Endothelial cell of umbilical vein (primary cell): ENCODE results near the gene FCER2. TPM values are rescaled to one million over a fixed set of nuclear protein-coding genes. Genes with fewer than 3 reads are reported as not detected.

ENCODE experiments used
- BruUV-seq: library from RNA; stranded (reverse); fragments of 400-500 nt; replicated peaks from 2 replicates; lab custom pipeline; 2021; lab: Mats Ljungman, UMichigan
- CTCF ChIA-PET: fragments of 300-600, 350-600 bp; sonication (Branson Sonifier 250); formaldehyde crosslinking; loops from one replicate; lab custom pipeline; 2021; ENCODE audit warnings: antibody characterized with exemption, inconsistent platforms; lab: Charles Lee
- POLR2A ChIA-PET: fragments of 300-600, 350-600 bp; sonication (Branson Sonifier 250); formaldehyde crosslinking; loops from one replicate; lab custom pipeline; 2021; ENCODE audit warnings: antibody characterized with exemption, inconsistent platforms; lab: Charles Lee
- DNase-seq: peaks from one replicate; pipeline ENCODE4 v3.0.0-alpha.2; 2011; ENCODE audit warnings: low read depth, low spot score
- FAIRE-seq: peaks from 2 replicates; lab custom pipeline; 2011; peaks lifted over from hg19 to GRCh38; lab: Jason Lieb, UNC
- H2AFZ ChIP-seq: 2 replicates; pipeline ENCODE4 v1.6.0; 2012; ENCODE audit warnings: low read depth, low read length, control low read depth, inconsistent platforms
- H3K27ac ChIP-seq: 2 replicates; pipeline ENCODE4 v1.5.1; 2011; ENCODE audit warnings: low read depth, mild to moderate bottlenecking, control low read depth, low read length, moderate library complexity; ENCODE audit not compliant: insufficient read depth
- H3K27me3 ChIP-seq, 2 experiments: 2 replicates each; pipeline versions ENCODE4 v1.6.0 to v1.6.1; 2011; ENCODE audit warnings: low read length in 2 of 2, mixed read lengths in 1 of 2; ENCODE audit not compliant: control insufficient read depth in 2 of 2, insufficient read depth in 2 of 2
- H3K36me3 ChIP-seq, 2 experiments: 2 replicates in 1 of 2; 3 replicates in 1 of 2; pipeline ENCODE4 v1.5.1; 2011; ENCODE audit warnings: low read length in 2 of 2, mild to moderate bottlenecking in 1 of 2, moderate library complexity in 1 of 2; ENCODE audit not compliant: control insufficient read depth in 2 of 2, insufficient read depth in 2 of 2; ENCODE audit errors: extremely low read depth in 1 of 2
- H3K4me1 ChIP-seq: 3 replicates; pipeline ENCODE4 v1.5.1; 2011; ENCODE audit warnings: mild to moderate bottlenecking, low read length; ENCODE audit not compliant: control insufficient read depth, insufficient read depth; ENCODE audit errors: extremely low read depth
- H3K4me2 ChIP-seq: 2 replicates; pipeline ENCODE4 v1.6.1; 2011; ENCODE audit warnings: low read length, control low read depth, mixed read lengths; ENCODE audit not compliant: insufficient read depth
- H3K4me3 ChIP-seq, 3 experiments: fragments of 200-600 bp in 1 of 3; sonication (generic), shearing (Covaris generic) in 1 of 3; replicated peaks in 1 of 3; 2 replicates each; pipeline ENCODE4 v1.5.1; 2011 to 2016; ENCODE audit warnings: control low read depth in 3 of 3, low read length in 3 of 3, mild to moderate bottlenecking in 2 of 3, inconsistent platforms in 1 of 3, low read depth in 1 of 3, moderate library complexity in 1 of 3; ENCODE audit not compliant: insufficient read depth in 1 of 3
- H3K79me2 ChIP-seq: 2 replicates; pipeline ENCODE4 v1.6.0; 2012; ENCODE audit warnings: low read length, inconsistent platforms; ENCODE audit not compliant: control insufficient read depth, insufficient read depth
- H3K9ac ChIP-seq: replicated peaks from 2 replicates; pipeline ENCODE3; 2011; ENCODE audit warnings: low read length, control low read depth; ENCODE audit not compliant: insufficient read depth; ENCODE audit errors: extremely low read depth
- H3K9me1 ChIP-seq: replicated peaks from 3 replicates; pipeline ENCODE4 v1.6.0; 2011; ENCODE audit warnings: mild to moderate bottlenecking, low read length; ENCODE audit not compliant: control insufficient read depth, insufficient read depth; ENCODE audit errors: extremely low read depth
- H3K9me3 ChIP-seq: replicated peaks from 2 replicates; pipeline ENCODE4 v1.5.1; 2012; ENCODE audit warnings: low read length, inconsistent platforms; ENCODE audit not compliant: control insufficient read depth, insufficient read depth
- H4K20me1 ChIP-seq: replicated peaks from 2 replicates; pipeline ENCODE3; 2011; ENCODE audit warnings: mild to moderate bottlenecking, low read length; ENCODE audit not compliant: control insufficient read depth, insufficient read depth; ENCODE audit errors: extremely low read depth
- EZH2 ChIP-seq: IDR thresholded peaks from 2 replicates; pipeline ENCODE4 v1.6.1; 2012; ENCODE audit warnings: borderline replicate concordance, low read depth, mild to moderate bottlenecking, moderate library complexity, low read length, inconsistent platforms; ENCODE audit not compliant: severe bottlenecking
- FOS ChIP-seq: IDR thresholded peaks from 2 replicates; pipeline ENCODE4 v1.6.1; 2011; ENCODE audit warnings: mild to moderate bottlenecking, low read length, moderate library complexity, borderline replicate concordance; ENCODE audit not compliant: insufficient read depth
- GATA2 ChIP-seq: IDR thresholded peaks from 2 replicates; pipeline ENCODE4 v1.7.0; 2011; ENCODE audit warnings: low read depth, mild to moderate bottlenecking, moderate library complexity, mixed read lengths, low read length; ENCODE audit not compliant: insufficient read length, insufficient read depth
- JUN ChIP-seq: IDR thresholded peaks from 2 replicates; pipeline ENCODE4 v1.6.1; 2011; ENCODE audit warnings: borderline replicate concordance, low read depth; ENCODE audit not compliant: insufficient read length, insufficient read depth
- MAX ChIP-seq: IDR thresholded peaks from 2 replicates; pipeline ENCODE4 v1.6.1; 2011; ENCODE audit not compliant: insufficient read depth, insufficient read length
- MYC ChIP-seq: IDR thresholded peaks from one replicate; pipeline ENCODE4 v1.6.1; 2011; ENCODE audit warnings: mild to moderate bottlenecking, low read depth, low read length
- POLR2A ChIP-seq: IDR thresholded peaks from 2 replicates; pipeline ENCODE4 v1.6.1; 2012; ENCODE audit warnings: low read depth, mild to moderate bottlenecking, control low read depth, low read length
- POLR2AphosphoS5 ChIP-seq: IDR thresholded peaks from 2 replicates; pipeline ENCODE4 v1.6.1; 2012; ENCODE audit warnings: low read depth, mild to moderate bottlenecking, control low read depth, low read length, moderate library complexity; ENCODE audit not compliant: insufficient read depth
- dilution Hi-C: fragments of 300-500 bp; cut with MboI; formaldehyde crosslinking; loops from one replicate; pipeline ENCODE4 v1.15.0; 2019; ENCODE audit warnings: low sequenced_read_pairs; ENCODE audit not compliant: extremely low pct_ligation_motif_present
- intact Hi-C: fragments of 100-400 bp; cut with micrococcal nuclease; formaldehyde crosslinking; loops from one replicate; pipeline ENCODE4 v1.10.0; 2022
- polyA plus RNA-seq, 4 experiments: library from polyadenylated mRNA; depleted of rRNA in 3 of 4; stranded (reverse) in 3 of 4; unstranded in 1 of 4; fragments of >200 nt; gene quantifications; 2 replicates each; pipeline versions ENCODE4 v1.2.1 to v1.2.3, GENCODE V29; 2011 to 2012; ENCODE audit warnings: missing spikeins in 1 of 4
- total RNA-seq: library from RNA; stranded (reverse); gene quantifications from 2 replicates; pipeline ENCODE4 v1.2.3, GENCODE V29; 2021
- TF ChIP-seq, protein P1 (sequence below), 2 donors: IDR thresholded peaks; 1 replicate in 1 of 2; 2 replicates in 1 of 2; pipeline ENCODE4 v1.5.1; 2011; ENCODE audit warnings: low read length in 2 of 2, mild to moderate bottlenecking in 2 of 2, moderate library complexity in 2 of 2, control low read depth in 1 of 2, inconsistent platforms in 1 of 2, low read depth in 1 of 2; ENCODE audit not compliant: insufficient read depth in 1 of 2; ENCODE audit errors: extremely low read depth in 1 of 2

FCER2 gene
- total and polyA plus RNA-seq, 2 donors (not counting 3 experiments of a cell fraction or from before 2014, with no cell fraction given): not detected

- H3K4me2 ChIP-seq: no peak overlapping the region
- H3K27me3 ChIP-seq: peaks cover 2 to 5% of the 10 kb centered on the region in 2 experiments
- CTCF ChIA-PET: interaction anchor here (0.7 to 1.4 kb wide), 3 partner anchors 8 to 61 kb away, joined by 3 to 6 read pairs (median 3); partner anchors contain the start of gene CD209
- TF ChIP-seq EZH2: no peak
- TF ChIP-seq FOS: no peak
- TF ChIP-seq MAX: no peak
- no peak for TF ChIP-seq POLR2A
- no peak for TF ChIP-seq MYC
- TF ChIP-seq, protein P1, sequence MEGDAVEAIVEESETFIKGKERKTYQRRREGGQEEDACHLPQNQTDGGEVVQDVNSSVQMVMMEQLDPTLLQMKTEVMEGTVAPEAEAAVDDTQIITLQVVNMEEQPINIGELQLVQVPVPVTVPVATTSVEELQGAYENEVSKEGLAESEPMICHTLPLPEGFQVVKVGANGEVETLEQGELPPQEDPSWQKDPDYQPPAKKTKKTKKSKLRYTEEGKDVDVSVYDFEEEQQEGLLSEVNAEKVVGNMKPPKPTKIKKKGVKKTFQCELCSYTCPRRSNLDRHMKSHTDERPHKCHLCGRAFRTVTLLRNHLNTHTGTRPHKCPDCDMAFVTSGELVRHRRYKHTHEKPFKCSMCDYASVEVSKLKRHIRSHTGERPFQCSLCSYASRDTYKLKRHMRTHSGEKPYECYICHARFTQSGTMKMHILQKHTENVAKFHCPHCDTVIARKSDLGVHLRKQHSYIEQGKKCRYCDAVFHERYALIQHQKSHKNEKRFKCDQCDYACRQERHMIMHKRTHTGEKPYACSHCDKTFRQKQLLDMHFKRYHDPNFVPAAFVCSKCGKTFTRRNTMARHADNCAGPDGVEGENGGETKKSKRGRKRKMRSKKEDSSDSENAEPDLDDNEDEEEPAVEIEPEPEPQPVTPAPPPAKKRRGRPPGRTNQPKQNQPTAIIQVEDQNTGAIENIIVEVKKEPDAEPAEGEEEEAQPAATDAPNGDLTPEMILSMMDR (IDR thresholded peaks at IDR 0.05; ENCODE audit: extremely low read depth in 1 of 2, insufficient read depth in 1 of 2, low read depth in 1 of 2, low read length in 2 of 2): no peak
- no peak for TF ChIP-seq GATA2
- no peak for TF ChIP-seq JUN
- TF ChIP-seq POLR2AphosphoS5: no peak
- BruUV-seq: no TSS peak
- no peaks in the 10 kb centered on the region for H3K4me1 ChIP-seq
- no peak overlapping the region for H2AFZ ChIP-seq
- intact Hi-C loops (no loop called here), dilution Hi-C loops (no loop called here)
- H3K36me3 ChIP-seq: no peaks in the 10 kb centered on the region
- H4K20me1 ChIP-seq: no peaks in the 10 kb centered on the region
- no peaks in the 10 kb centered on the region for H3K9me3 ChIP-seq
- H3K4me3 ChIP-seq: no peak overlapping the region
- no peak overlapping the region for H3K9ac ChIP-seq
- FAIRE-seq (no peak), DNase-seq (no peak)
- POLR2A ChIA-PET: no interaction called here
- H3K9me1 ChIP-seq: no peaks in the 10 kb centered on the region
- no peaks in the 10 kb centered on the region for H3K79me2 ChIP-seq
- H3K27ac ChIP-seq: no peak overlapping the region
Observed at GRCh38 chr19:7739211-7739755, 37.4 kb upstream of the FCER2 start.
